ENCODE results near the gene PYHIN1.

Gene PYHIN1

GRCh38 chr1:158931055-158931737, at the start of gene PYHIN1:
Gene PYHIN1 (plus strand): TSS chr1:158931552. CDS start chr1:158936911, 5,359 bp downstream.
- no peak for DNase-seq (ENCODE audit: low read depth)

DNA sequence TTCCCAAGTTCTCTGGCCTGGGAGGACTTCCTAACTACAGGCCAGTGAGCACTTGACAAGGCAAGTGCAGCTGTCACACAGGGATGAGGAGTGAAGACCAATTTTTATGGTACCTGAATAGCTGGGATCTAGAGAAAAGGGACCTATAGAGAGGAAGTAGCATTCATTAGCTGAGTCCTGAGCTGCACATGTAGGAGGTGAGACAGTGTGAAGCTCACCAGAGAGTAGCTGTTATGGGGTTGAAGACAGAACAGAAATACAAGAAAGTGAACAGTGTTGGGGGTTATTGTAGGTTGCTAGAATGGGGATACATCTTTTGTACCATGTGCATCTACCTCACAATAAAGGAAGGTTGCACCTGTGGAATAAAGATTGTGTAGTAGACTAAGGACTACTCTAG, 37.7 kb upstream of the PYHIN1 start:
- DNase-seq (ENCODE audit: low read depth): no peak

GRCh38 chr1:158898722-158899121, 32.6 kb upstream of the PYHIN1 start:
- no peak for DNase-seq (ENCODE audit: low read depth)

- no peak for DNase-seq (ENCODE audit: low read depth)
Measured at GRCh38 chr1:158901623-158902022, 29.7 kb upstream of the PYHIN1 start.

GRCh38 chr1:158916085-158916484, 15.3 kb upstream of the PYHIN1 start:
- no peak for DNase-seq (ENCODE audit: low read depth)

- DNase-seq (ENCODE audit: low read depth): no peak
Measured at GRCh38 chr1:158924677-158925076, 6.7 kb upstream of the PYHIN1 start.

- no peak for DNase-seq (ENCODE audit: low read depth)
Measured at GRCh38 chr1:158930504-158930903, 848 bp upstream of the PYHIN1 start.

DNA sequence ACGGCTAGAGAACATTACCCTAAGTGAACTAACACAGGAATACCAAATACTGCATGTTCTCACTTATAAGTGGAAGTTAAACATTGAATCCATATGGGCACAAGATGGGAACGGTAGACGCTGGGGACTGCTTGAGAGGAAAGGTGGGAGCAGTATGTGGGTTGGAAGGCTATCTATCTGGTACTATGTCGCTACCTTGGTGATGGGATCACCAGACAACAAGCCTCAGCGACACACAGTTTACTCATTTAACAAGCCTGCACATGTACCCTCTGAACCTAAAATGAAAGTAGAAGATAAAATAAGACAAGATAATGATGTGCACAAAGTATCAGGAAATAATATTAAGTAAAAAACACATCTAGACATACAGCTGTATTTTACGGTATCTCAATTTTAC, 819 bp downstream of the PYHIN1 start:
- DNase-seq (ENCODE audit: low read depth): no peak

- no peak for DNase-seq (ENCODE audit: low read depth)
Measured at GRCh38 chr1:158933621-158934020, 2.3 kb downstream of the PYHIN1 start.

- no peak for DNase-seq (ENCODE audit: low read depth)
Measured at GRCh38 chr1:158939180-158939579, 7.8 kb downstream of the PYHIN1 start.

- DNase-seq (ENCODE audit: low read depth): no peak
Measured at GRCh38 chr1:158941317-158941716, 10.0 kb downstream of the PYHIN1 start.

DNA sequence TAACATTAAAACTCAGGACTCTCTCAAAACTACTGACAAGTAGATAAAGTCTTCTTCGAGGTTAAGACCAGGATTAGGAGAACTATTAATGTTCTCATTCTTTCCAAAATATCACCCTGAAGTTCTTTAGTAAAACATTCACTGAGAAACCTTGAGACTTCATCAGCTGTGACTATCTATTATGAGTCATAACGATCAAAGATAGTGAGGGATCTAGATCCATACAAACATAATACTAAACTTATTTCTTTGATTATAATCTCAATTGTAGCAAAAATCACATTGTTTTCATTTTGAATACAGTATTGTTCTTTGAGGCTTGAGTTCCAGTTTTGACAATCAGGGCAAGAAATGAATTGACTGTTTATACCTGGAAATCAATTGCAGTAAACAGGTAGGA, 11.1 kb downstream of the PYHIN1 start:
- no peak for DNase-seq (ENCODE audit: low read depth)

DNA sequence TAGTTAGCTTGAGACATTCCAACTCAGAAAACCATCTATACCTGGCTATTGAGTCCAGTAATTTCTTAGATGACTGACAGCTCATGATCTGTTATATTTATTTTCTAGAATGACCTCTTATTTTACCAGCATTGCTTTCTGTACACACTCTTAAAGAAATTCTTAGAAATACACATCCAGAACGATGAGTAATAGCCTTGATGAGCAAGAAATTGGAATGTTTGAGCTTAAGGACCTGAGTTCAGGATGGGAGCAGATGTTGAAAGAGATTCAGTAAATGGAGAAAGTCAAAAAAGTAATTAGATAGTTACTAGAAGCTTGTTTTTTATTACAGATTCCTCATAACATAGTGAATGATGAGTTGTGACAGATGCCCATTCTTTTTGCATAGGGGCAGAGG, 11.7 kb downstream of the PYHIN1 start:
- DNase-seq (ENCODE audit: low read depth): no peak

GRCh38 chr1:158945061-158945460, 13.7 kb downstream of the PYHIN1 start:
- DNase-seq (ENCODE audit: low read depth): no peak

DNA sequence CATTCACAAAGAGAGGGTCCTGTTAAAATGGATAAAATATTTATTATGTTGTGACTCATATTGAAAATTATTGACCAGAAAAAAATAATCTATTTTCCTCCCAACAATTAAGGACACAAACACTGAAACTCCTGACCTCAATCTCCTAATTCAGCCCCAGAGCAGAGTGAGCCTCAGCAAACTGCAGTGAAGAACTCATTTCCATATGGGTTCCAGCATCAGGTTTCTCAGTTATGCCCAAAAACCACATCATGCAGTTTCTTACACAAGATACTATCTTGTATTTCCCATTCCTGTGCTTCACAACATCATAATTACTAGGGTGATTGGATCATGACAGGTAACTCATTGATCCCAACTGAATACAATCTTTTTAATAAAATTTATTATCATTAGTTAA, 15.4 kb downstream of the PYHIN1 start:
- DNase-seq (ENCODE audit: low read depth): no peak

GRCh38 chr1:158951956-158952355, 20.6 kb downstream of the PYHIN1 start:
- DNase-seq (ENCODE audit: low read depth): no peak

DNA sequence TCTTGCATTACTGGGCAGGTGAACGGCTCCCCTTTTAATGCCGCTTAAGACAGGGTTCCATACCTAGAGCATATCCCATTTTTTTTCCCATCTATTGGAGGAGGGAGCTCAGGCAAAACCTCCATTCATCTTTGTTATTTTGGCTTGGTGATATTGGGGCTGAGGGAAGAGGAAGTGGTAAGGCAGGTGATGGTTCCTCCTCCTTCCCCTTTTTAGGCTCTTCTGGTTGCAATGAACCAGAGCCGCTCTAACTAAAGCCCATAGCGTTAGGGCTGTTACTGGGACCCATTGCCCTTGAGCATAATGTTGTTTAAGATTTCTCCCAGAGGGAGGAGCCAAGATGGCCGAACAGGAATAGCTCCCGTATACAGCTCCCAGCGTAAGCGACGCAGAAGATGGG, 21.1 kb downstream of the PYHIN1 start:
- DNase-seq (ENCODE audit: low read depth): no peak

DNA sequence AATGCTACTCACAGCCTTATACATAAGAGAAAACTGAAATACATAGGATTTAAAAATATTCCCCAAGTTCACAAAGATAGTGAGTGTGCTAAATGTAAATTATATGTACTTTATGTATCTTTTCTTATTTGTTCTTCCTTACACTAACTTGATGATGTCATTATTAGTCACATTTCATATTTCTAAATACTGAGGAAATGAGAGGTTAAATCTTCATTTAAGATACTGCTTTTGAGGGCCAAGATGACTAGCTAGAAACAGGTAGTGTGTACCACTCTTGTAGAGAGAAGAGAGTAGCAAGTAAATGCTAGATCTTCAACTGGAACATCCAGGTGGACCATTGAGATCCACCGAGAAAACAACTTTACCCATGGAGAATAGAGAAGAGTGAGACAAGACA, 29.8 kb downstream of the PYHIN1 start:
- DNase-seq (ENCODE audit: low read depth): no peak

DNA sequence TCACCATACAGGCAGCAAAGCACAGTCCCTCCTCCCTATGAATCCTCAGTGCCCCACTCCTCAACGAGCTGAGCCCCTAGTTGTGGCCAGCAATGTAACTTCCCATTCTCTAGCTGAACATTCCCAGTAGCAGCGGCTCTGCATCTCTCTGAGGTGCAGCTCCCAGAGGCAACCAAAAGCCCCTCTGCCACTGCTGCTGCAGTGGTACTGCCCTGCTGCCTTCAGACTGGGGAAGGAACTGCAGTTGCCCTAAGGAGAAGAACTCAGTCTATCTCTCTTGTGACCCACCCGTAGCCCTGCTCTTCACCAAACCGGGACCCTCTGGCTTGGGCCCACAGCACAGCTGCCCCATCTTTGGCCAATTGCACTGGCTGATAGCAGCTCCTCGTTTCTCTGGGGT, 31.6 kb downstream of the PYHIN1 start:
- DNase-seq (ENCODE audit: low read depth): no peak

GRCh38 chr1:158969166-158969565, 37.8 kb downstream of the PYHIN1 start:
- DNase-seq (ENCODE audit: low read depth): no peak

GRCh38 chr1:158969855-158970254, 38.5 kb downstream of the PYHIN1 start:
- no peak for DNase-seq (ENCODE audit: low read depth)

DNA sequence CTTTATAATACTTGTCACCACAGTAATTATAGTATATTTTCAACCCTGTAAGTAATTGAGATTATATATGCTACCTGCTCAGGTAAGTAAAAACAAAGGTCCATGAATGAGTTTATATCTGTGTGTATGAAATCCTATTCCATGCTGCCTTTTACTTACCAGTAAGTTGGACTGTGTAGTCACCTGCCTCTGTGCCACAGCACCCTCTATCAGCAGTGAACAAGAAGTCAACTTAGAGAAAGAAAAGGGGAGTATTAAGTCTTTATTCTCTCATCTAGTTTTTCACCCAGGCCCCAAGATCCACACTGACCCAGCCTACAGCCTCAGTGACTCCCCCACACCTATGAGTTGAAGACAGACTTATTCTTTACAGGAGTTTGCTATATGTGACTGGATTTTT, 41.5 kb downstream of the PYHIN1 start:
- no peak for DNase-seq (ENCODE audit: low read depth)

- DNase-seq (ENCODE audit: low read depth): no peak
Measured at GRCh38 chr1:158976219-158976618, 44.9 kb downstream of the PYHIN1 start.

DNA sequence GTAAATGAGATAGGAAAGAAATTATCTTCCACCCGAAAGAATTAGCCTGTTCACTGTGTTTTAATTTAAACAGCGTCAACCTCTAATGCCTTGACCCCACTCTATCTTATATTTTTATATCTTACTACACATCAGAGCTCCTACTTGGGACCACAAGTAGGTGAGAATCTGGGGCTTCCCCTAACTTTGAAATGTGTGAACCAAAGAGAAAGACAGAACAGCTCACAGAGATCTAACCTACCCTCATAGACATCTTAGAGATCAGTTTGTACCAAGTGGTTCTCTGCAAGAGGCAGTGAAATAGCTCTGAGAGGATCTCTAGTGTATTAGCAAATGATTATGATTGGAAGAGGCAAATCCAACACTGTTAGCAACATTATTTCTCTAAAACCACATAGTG, 47.4 kb downstream of the PYHIN1 start:
- DNase-seq (ENCODE audit: low read depth): no peak

- no peak for DNase-seq (ENCODE audit: low read depth)
Measured at GRCh38 chr1:158979229-158979628, 47.9 kb downstream of the PYHIN1 start.
